Type B pancreatic cell (in vitro differentiated cells): ENCODE data around the gene ANKRD12. TPM values are rescaled to one million over a fixed set of nuclear protein-coding genes. Genes with fewer than 3 reads are reported as not detected.
A peak's percentile ranks its signal among the peaks of the same experiment; 100 is the strongest.

Experiments
- DNase-seq: peaks from one replicate; pipeline ENCODE4 v3.0.0; 2021; ENCODE audit warnings: mixed read lengths; ENCODE audit not compliant: unreplicated experiment; ENCODE audit errors: extremely low spot score
- H3K27ac Mint-ChIP-seq: 2 replicates; pipeline ENCODE4 v1.8.0; 2021; ENCODE audit warnings: mild to moderate bottlenecking, mixed read lengths
- H3K27me3 Mint-ChIP-seq: 2 replicates; pipeline ENCODE4 v1.8.0; 2021; ENCODE audit warnings: mixed read lengths
- H3K36me3 Mint-ChIP-seq: 2 replicates; pipeline ENCODE4 v1.8.0; 2021; ENCODE audit warnings: mixed read lengths
- H3K4me1 Mint-ChIP-seq: one replicate; pipeline ENCODE4 v1.8.0; 2021; ENCODE audit warnings: mixed read lengths; ENCODE audit not compliant: unreplicated experiment
- H3K4me3 Mint-ChIP-seq: 2 replicates; pipeline ENCODE4 v1.8.0; 2021; ENCODE audit warnings: mild to moderate bottlenecking, mixed read lengths
- H3K9me3 Mint-ChIP-seq: 2 replicates; pipeline ENCODE4 v1.8.0; 2021; ENCODE audit warnings: mixed read lengths
- CTCF ChIP-seq: fragments of 200-600 bp; sonication (generic); conservative IDR thresholded peaks from 2 replicates; pipeline ENCODE4 v1.5.0; 2021; ENCODE audit warnings: antibody characterized with exemption, mild to moderate bottlenecking
- total RNA-seq: library from RNA; stranded (reverse); gene quantifications from 2 replicates; pipeline ENCODE4 v1.2.1, GENCODE V29; 2021; ENCODE audit warnings: low replicate concordance

The ANKRD12 gene
- total RNA-seq, 1 donor from 2014 or later: 38.8 TPM

- no peak for DNase-seq
- no peak for TF ChIP-seq CTCF
- H3K27ac Mint-ChIP-seq: peak overlapping the region; percentile 50
- H3K36me3 Mint-ChIP-seq: peaks cover 10% of the 10 kb centered on the region
- peaks cover 64% of the 10 kb centered on the region for H3K4me1 Mint-ChIP-seq
- no peaks in the 10 kb centered on the region for H3K9me3 Mint-ChIP-seq
- no peak overlapping the region for H3K4me3 Mint-ChIP-seq
- H3K27me3 Mint-ChIP-seq: no peaks in the 10 kb centered on the region
Measured at GRCh38 chr18:9109523-9109922, 27.1 kb upstream of the ANKRD12 start.

GRCh38 chr18:9113468-9114149 lies 23.0 kb upstream of the ANKRD12 start:
- H3K4me3 Mint-ChIP-seq: no peak overlapping the region
- H3K27ac Mint-ChIP-seq: no peak overlapping the region
- H3K27me3 Mint-ChIP-seq: no peaks in the 10 kb centered on the region
- peaks cover 42% of the 10 kb centered on the region for H3K4me1 Mint-ChIP-seq
- DNase-seq: no peak
- H3K9me3 Mint-ChIP-seq: no peaks in the 10 kb centered on the region
- TF ChIP-seq CTCF: no peak
- H3K36me3 Mint-ChIP-seq: peaks cover 15% of the 10 kb centered on the region

GRCh38 chr18:9115984-9116383 lies 20.6 kb upstream of the ANKRD12 start:
- Mint-ChIP-seq H3K9me3 (no peaks in the 10 kb centered on the region), H3K27me3 (no peaks in the 10 kb centered on the region), H3K4me3 (no peak overlapping the region)

GRCh38 chr18:9117980-9118841 lies 18.4 kb upstream of the ANKRD12 start:
- Mint-ChIP-seq H3K27me3 (no peaks in the 10 kb centered on the region), H3K9me3 (no peaks in the 10 kb centered on the region), H3K27ac (no peak overlapping the region), H3K36me3 (peaks cover 12% of the 10 kb centered on the region), H3K4me1 (peaks cover 20% of the 10 kb centered on the region), H3K4me3 (no peak overlapping the region)
- TF ChIP-seq CTCF: no peak
- DNase-seq: no peak

More at GRCh38 chr18:9115984-9116383, 20.6 kb upstream of the ANKRD12 start:
- H3K27ac Mint-ChIP-seq: no peak overlapping the region
- no peak for DNase-seq
- peaks cover 12% of the 10 kb centered on the region for H3K36me3 Mint-ChIP-seq
- H3K4me1 Mint-ChIP-seq: peaks cover 24% of the 10 kb centered on the region
- no peak for TF ChIP-seq CTCF

DNA sequence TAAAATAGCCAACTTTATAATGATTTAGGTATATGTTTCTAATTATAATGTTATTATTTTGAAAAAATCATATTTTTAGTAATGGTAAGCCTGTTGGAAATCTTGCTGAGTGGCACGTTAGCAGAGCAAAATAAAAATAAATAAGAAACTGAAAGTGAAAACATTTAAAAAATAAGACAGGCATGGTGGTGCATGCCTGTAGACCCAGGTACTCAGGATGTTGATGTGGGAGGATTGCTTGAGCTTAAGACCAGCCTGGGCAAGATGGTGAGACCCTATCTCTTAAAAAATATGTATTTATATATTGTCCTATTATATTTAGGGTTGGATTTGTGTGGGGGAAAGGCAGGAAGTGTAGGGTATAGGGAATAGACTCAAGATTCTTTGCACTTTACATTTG lies 15.8 kb upstream of the ANKRD12 start:
- no peak for TF ChIP-seq CTCF
- Mint-ChIP-seq H3K36me3 (peaks cover 27% of the 10 kb centered on the region), H3K4me1 (peaks cover 13% of the 10 kb centered on the region), H3K27me3 (no peaks in the 10 kb centered on the region), H3K9me3 (no peaks in the 10 kb centered on the region), H3K27ac (no peak overlapping the region), H3K4me3 (no peak overlapping the region)
- DNase-seq: no peak
